ENCODE results near the gene MAP3K5. TPM values are rescaled to one million over a fixed set of nuclear protein-coding genes. Genes with fewer than 3 reads are reported as not detected.

MAP3K5 gene
- total and polyA plus RNA-seq, 2 of the 8 experiments (the other 6 are each of a cell fraction or from before 2014, with no cell fraction given) = 0.63 to 2.6 TPM

- no peak overlapping the region for H3K23ac ChIP-seq (ENCODE audit: insufficient read length)
- ChIA-PET POLR2A (ENCODE audit: partially characterized antibody) (no interaction called here), CTCF (ENCODE audit: partially characterized antibody) (interaction anchor here (0.6 kb wide), 1 partner anchor 14 kb away, joined by 3 read pairs; no protein-coding TSS in a partner anchor)
- H3K36me3 ChIP-seq (ENCODE audit: control insufficient read depth in 2 of 4, insufficient read depth in 4 of 4, low read length in 3 of 4) = no peaks in the 10 kb centered on the region
- no peak overlapping the region for H2BK15ac ChIP-seq (ENCODE audit: low read length)
- 77% methylated on average over 2 of the region's 2 CpGs; no CpG with 5 or more reads in 1 of the 2 experiments for WGBS, 2 experiments (ENCODE audit: extremely low coverage in 1 of 2, insufficient coverage in 1 of 2, insufficient read length in 1 of 2, insufficient replicate concordance in 2 of 2, low coverage in 1 of 2, low lambda C conversion rate in 2 of 2, missing lambda C conversion rate in 1 of 2)
- no peak overlapping the region for H2AFZ ChIP-seq (ENCODE audit: low read length)
- no peak overlapping the region for H3K27ac ChIP-seq (ENCODE audit: low read depth, low read length)
- no peak overlapping the region for H2BK12ac ChIP-seq (ENCODE audit: low read depth, low read length)
- H4K5ac ChIP-seq (ENCODE audit: insufficient read length, low read depth, low read length) = no peak overlapping the region
- no peaks in the 10 kb centered on the region for H3K79me1 ChIP-seq (ENCODE audit: low read depth, low read length)
- H3K4me3 ChIP-seq (ENCODE audit: extremely low read depth in 1 of 4, insufficient read depth in 2 of 4, low read depth in 3 of 4, low read length in 4 of 4) = no peak overlapping the region
- no peak overlapping the region for H4K8ac ChIP-seq (ENCODE audit: extremely low read depth, insufficient read depth, low read length)
- H2BK120ac ChIP-seq (replicated peaks; ENCODE audit: low read depth, low read length) = no peak overlapping the region
- H3K9ac ChIP-seq (replicated peaks in 1 of 4; ENCODE audit: extremely low read depth in 1 of 4, low read depth in 3 of 4, low read length in 3 of 4) = no peak overlapping the region
- no peak overlapping the region for H4K91ac ChIP-seq (replicated peaks; ENCODE audit: insufficient read length, low read length)
- H3K4ac ChIP-seq (replicated peaks; ENCODE audit: insufficient read length, low read depth, low read length) = no peak overlapping the region
- FAIRE-seq (no peak), DNase-seq (ENCODE audit: low read depth in 1 of 2, low spot score in 2 of 2) (no peak)
- H3K4me1 ChIP-seq (replicated peaks in 1 of 4; ENCODE audit: control insufficient read depth in 3 of 4, insufficient read depth in 4 of 4, low read length in 3 of 4) = peaks cover 0 to 8% (median 1%) of the 10 kb centered on the region in 4 experiments; a peak in 4 of 7 replicates
- no peak overlapping the region for H3K18ac ChIP-seq (ENCODE audit: extremely low read depth, low read length)
- H3K27me3 ChIP-seq (replicated peaks in 1 of 4; ENCODE audit: control insufficient read depth in 3 of 4, extremely low read depth in 1 of 4, insufficient read depth in 3 of 4, low read length in 3 of 4) = no peaks in the 10 kb centered on the region
- no peak overlapping the region for H3K14ac ChIP-seq (ENCODE audit: insufficient read length)
- H2BK20ac ChIP-seq (ENCODE audit: low read length) = no peak overlapping the region
- no peaks in the 10 kb centered on the region for H3K79me2 ChIP-seq (ENCODE audit: control insufficient read depth in 1 of 2, insufficient read depth in 2 of 2, low read length in 2 of 2)
- H4K20me1 ChIP-seq (replicated peaks in 1 of 2; ENCODE audit: control insufficient read depth in 1 of 2, insufficient read depth in 2 of 2, low read length in 2 of 2) = no peaks in the 10 kb centered on the region
- no peak overlapping the region for H3K56ac ChIP-seq (replicated peaks; ENCODE audit: insufficient read length, low read depth, low read length)
- H3K9me3 ChIP-seq (ENCODE audit: insufficient read depth in 2 of 2, low read depth in 1 of 2, low read length in 1 of 2) = no peaks in the 10 kb centered on the region
- H2BK5ac ChIP-seq (ENCODE audit: low read depth, low read length) = no peak overlapping the region
- no peaks in the 10 kb centered on the region; the same call in 1 of the 2 replicates for H3K23me2 ChIP-seq (ENCODE audit: low read depth, low read length)
- H3K4me2 ChIP-seq (ENCODE audit: insufficient read depth in 1 of 2, low read depth in 2 of 2, low read length in 2 of 2) = no peak overlapping the region
- H2AK5ac ChIP-seq (ENCODE audit: low read depth, low read length) = no peak overlapping the region
- TF ChIP-seq GABPA (IDR thresholded peaks at IDR 0.05; ENCODE audit: borderline replicate concordance, insufficient read depth, low read length) (no peak), EZH2 (IDR thresholded peaks at IDR 0.05; ENCODE audit: low read depth, low read length, severe bottlenecking) (no peak), GTF2F1 (IDR thresholded peaks at IDR 0.05; ENCODE audit: borderline replicate concordance, low read depth, low read length) (no peak), KDM5A (IDR thresholded peaks at IDR 0.05; ENCODE audit: low read length) (no peak), SIRT6 (IDR thresholded peaks at IDR 0.05; ENCODE audit: low read length) (no peak), CEBPB (IDR thresholded peaks at IDR 0.05; ENCODE audit: low read depth, low read length) (no peak), NRF1 (IDR thresholded peaks at IDR 0.05; ENCODE audit: low read depth, low read length) (no peak), YY1 (IDR thresholded peaks at IDR 0.05; ENCODE audit: low read depth, low read length) (no peak), CTCF (IDR thresholded peaks at IDR 0.05; ENCODE audit: control extremely low read depth in 1 of 3, insufficient read depth in 1 of 3, low read depth in 1 of 3, low read length in 3 of 3) (no peak), POLR2A (IDR thresholded peaks at IDR 0.05; ENCODE audit: control extremely low read depth in 1 of 2, low read depth in 2 of 2, low read length in 2 of 2) (no peak), USF2 (IDR thresholded peaks at IDR 0.05; ENCODE audit: low read length) (no peak), JUND (IDR thresholded peaks at IDR 0.05; ENCODE audit: low read length) (no peak)
Measured at GRCh38 chr6:136611133-136611532, 181.1 kb downstream of the MAP3K5 start.

Data from H1 (cell line).